C4-2B (cell line): Measurements from ENCODE around the gene DGKB.

ENCODE experiments used
- CTCF ChIP-seq: fragments of 450-650 bp; conservative IDR thresholded peaks from 2 replicates; pipeline ENCODE4 v1.5.1; 2017; ENCODE audit warnings: mild to moderate bottlenecking
- ZFX ChIP-seq: fragments of 450-650 bp; IDR thresholded peaks from 2 replicates; pipeline ENCODE4 v1.6.1; 2017

GRCh38 chr7:14739841-14740185 is 162.7 kb downstream of the DGKB start:
- no peak for TF ChIP-seq CTCF
- no peak for TF ChIP-seq ZFX
